Fibroblast of skin of left biceps (primary cell): Measurements from ENCODE around the gene LRRN4CL.
A peak's percentile ranks its signal among the peaks of the same experiment; 100 is the strongest.
"Not testable (repeated sequence)": the region's sequence is repeated elsewhere in the genome, so short reads cannot be mapped to it uniquely, and the experiment has no call there.

Experiments used
- DNase-seq, 2 experiments: peaks; one replicate each; pipeline ENCODE4 v3.0.0-alpha.2; 2013; ENCODE audit warnings: low read depth in 2 of 2

Gene LRRN4CL

DNA sequence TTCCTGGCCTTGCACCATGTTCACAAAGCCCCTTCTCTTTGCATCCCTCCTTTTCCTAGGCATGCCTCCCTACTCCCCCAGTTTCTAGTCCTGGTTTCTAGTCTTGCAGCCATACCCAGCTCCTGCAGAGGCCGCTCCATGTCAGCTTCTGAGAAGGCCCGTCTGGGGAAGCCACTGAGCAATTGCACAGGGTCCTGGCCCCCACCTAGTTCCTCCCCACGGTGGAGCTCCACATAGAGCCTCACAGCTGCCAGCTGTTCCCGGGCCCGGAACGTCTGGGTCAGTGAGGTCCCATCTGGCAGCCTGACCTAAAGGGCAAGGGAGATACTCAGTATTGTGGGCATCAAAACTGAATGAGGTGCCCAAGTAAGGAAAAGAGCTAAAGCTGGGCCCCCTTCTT is 12.6 kb downstream of the LRRN4CL start:
- no peak for DNase-seq

DNA sequence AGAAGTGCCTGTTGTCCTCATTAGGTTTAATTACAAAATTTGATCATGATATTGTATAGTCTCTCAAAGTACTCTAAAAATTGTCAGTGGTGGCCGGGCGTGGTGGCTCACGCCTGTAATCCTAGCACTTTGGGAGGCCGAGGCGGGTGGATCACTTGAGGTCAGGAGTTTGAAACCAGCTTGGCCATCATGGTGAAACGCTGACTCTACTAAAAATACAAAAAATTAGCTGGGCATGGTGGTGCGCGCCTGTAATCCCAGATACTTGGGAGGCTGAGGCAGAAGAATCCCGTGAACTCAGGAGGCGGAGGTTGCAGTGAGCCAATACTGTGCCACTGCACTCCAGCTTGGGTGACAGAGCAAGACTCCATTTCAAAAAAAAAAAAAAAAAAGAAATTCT is 13.9 kb downstream of the LRRN4CL start:
- not testable (repeated sequence) for DNase-seq

- no peak for DNase-seq
Observed at GRCh38 chr11:62673196-62673525, 16.2 kb downstream of the LRRN4CL start.

DNA sequence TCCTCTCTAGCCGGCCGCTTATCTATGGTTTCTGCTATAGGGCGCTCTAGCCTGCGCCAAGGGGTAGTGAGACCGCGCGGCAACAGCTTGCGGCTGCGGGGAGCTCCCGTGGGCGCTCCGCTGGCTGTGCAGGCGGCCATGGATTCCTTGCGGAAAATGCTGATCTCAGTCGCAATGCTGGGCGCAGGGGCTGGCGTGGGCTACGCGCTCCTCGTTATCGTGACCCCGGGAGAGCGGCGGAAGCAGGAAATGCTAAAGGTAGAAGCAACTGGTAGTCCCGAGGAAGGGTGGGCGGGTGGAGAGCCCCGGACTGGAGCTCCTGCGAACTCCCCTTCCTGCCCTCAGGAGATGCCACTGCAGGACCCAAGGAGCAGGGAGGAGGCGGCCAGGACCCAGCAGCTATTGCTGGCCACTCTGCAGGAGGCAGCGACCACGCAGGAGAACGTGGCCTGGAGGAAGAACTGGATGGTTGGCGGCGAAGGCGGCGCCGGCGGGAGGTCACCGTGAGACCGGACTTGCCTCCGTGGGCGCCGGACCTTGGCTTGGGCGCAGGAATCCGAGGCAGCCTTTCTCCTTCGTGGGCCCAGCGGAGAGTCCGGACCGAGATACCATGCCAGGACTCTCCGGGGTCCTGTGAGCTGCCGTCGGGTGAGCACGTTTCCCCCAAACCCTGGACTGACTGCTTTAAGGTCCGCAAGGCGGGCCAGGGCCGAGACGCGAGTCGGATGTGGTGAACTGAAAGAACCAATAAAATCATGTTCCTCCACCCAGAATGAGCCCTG is 17.5 kb downstream of the LRRN4CL start, which contains the start of the genes LBHD1 and UQCC3:
TSS of gene LBHD1 (minus strand) at position 660 of the 782 bp plus-strand sequence. CDS start 2,236 bp downstream, outside the sequence.
TSS of gene UQCC3 (plus strand) at position 66 of the 782 bp plus-strand sequence. CDS start at position 139, 73 bp downstream.
- DNase-seq = peak in 1 of 2 experiments; percentile 76

GRCh38 chr11:62671236-62671607 is 18.1 kb downstream of the LRRN4CL start:
- peak in 1 of 2 experiments; percentile 70 for DNase-seq

GRCh38 chr11:62669420-62670161 is 19.7 kb downstream of the LRRN4CL start:
- DNase-seq = no peak

DNA sequence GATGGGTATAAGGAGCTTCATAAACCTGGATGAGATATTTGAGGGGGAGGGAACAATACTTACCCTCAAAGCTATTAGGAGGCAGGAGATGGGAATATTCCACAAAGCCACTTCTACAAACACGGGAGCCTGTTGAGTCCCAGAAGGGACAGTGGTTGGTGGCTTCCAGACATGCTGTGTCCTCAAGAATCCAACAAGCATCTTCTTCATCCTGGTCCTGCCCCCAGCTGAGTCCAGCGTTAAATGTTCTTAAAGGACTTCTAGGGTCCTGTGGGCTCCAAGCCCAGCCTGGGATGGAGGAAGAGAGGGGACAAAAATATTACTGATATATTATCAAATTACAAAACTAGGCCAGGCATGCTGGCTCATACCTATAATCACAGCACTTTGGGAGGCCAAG is 21.9 kb downstream of the LRRN4CL start:
- no peak for DNase-seq

GRCh38 chr11:62666259-62666926 is 22.9 kb downstream of the LRRN4CL start:
- no peak for DNase-seq

GRCh38 chr11:62665599-62666258 is 23.6 kb downstream of the LRRN4CL start:
- no peak for DNase-seq

GRCh38 chr11:62665075-62665598 is 24.2 kb downstream of the LRRN4CL start, which contains the start of the genes C11orf98 and CSKMT:
Gene C11orf98, minus strand, starts transcription at chr11:62665210. Its CDS starts 41 bp downstream, at chr11:62665169.
Gene CSKMT, plus strand, starts transcription at chr11:62665312. Its CDS starts 568 bp downstream, at chr11:62665880.
- DNase-seq = peak; percentile 83 to 85

DNA sequence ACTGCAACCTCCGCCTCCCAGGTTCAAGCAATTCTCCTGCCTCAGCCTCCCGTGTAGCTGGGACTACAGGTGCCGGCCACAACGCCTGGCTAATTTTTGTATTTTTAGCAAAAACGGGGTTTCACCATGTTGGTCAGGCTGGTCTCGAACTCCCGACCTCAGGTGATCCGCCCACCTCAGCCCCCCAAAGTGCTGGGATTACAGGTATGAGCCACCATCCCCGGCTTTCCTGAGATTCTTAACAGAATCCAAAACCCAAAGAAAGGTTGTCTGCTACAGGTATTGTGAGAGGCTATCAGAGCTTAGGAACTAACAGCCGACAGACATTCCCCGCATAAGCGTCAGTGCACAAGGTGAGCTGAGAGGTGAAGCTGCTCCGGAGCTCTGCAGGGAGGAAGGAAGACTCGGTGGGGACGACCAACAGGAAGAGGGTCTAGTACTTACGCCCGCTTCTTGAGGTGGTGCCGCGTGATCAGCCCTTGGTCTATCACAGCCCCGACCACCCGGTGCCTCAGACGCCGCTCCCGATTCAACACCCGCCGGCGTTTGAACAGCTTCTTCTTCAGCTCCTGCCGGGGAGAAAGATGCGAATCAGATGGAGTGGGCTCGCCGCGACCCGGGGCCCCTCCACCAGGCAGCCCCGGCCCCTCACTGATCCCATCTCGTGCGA is 24.8 kb downstream of the LRRN4CL start:
- no peak for DNase-seq

- DNase-seq = no peak
Observed at GRCh38 chr11:62656796-62657429, 32.4 kb downstream of the LRRN4CL start.

DNA sequence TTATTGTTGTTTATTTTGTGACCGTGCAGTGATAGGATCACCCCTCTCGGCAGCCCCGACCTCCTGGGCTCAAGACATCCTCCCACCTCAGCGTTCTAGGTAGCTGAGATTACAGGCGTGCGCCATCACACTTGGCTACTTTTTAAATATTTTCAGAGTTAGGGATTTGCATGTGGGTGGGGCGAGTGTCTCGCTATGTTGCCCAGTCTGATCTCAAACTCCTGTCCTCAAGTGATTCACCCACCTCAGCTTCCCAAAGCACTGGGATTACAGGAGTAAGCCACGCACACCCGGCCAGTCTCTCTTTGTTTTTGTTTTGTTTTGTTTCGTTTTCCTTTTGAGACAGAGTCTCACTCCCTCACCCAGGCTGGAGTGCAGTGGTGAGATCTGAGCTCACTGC is 35.0 kb downstream of the LRRN4CL start:
- no peak for DNase-seq

DNA sequence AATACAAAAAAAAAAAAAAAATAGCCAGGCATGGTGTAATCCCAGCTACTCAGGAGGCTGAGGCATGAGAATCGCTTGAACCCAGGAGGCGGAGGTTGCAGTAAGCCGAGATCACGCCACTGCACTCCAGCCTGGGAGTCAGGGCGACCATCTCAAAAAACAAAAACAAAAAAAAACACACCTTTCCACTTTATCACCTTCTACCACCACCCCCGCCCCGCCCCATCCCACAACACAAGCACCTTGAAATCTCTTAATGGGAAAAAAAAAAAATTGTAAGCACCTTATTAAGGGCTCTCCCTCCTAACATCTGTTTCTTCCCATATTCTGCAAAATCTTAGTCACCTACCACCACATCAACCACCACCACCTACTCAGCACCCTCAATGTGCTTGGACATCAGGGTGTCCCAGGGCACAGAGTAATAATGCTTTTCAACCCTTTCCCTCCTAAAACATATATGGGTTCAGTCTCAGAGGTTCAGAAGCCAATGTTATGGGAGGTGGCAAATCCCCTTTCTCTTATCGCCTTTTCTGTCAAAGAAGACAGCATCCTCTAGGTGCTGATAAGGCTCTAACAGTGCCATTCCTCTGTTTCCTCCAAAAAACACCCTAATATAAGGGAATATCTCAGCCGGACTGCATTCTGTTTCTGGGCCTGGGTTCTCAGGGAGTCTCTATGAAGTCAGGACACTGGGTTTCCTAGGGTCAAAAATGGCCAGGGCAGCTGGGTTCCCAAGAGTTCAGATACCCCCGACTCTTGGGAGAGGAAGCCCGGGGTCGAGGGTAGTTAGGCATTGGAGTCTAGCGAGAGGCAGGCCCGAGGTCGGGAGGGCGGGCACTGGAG is 36.9 kb downstream of the LRRN4CL start:
- no peak for DNase-seq

- DNase-seq = not testable (repeated sequence)
Observed at GRCh38 chr11:62650283-62650682, 39.0 kb downstream of the LRRN4CL start.

DNA sequence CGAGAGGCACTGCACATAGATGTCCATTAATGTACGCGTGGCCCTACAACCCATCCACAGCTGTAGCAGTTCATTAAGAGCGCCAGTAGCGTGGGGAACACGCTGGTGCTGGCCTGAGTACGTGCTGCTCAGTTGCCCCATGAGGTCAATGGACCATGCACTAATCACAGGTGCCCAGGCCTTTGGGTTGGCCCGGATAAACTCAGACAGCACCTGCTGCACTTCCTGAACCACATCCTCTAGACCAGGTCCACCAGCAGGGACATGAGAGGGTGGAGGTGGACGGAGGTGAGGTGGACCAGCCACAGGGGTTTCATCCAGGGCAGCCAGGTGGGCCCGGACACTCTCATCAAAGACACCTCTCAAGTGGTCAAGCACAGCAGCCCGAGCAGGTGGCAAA is 39.8 kb downstream of the LRRN4CL start:
- no peak for DNase-seq

DNA sequence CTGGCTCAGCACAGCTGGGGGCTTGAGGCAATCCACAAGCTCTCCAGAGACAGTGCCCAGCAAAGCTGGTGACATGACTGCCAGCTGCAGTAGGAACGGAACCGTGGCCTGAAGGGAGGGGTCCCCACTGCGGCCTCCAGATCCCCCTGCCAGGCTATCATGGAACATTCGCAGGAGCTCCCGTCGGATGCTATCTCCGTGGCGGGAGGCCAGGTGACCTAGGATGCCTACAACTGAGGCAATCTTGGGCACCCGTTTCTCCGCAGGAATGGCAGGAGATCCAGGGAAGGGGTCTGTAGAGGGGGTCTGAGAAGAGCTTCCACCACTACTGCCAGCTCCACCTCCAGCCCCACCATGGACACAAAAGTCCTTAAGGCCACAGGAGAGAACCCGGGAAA is 40.4 kb downstream of the LRRN4CL start:
- DNase-seq = no peak

GRCh38 chr11:62648185-62648966 is 41.0 kb downstream of the LRRN4CL start:
- no peak for DNase-seq

DNA sequence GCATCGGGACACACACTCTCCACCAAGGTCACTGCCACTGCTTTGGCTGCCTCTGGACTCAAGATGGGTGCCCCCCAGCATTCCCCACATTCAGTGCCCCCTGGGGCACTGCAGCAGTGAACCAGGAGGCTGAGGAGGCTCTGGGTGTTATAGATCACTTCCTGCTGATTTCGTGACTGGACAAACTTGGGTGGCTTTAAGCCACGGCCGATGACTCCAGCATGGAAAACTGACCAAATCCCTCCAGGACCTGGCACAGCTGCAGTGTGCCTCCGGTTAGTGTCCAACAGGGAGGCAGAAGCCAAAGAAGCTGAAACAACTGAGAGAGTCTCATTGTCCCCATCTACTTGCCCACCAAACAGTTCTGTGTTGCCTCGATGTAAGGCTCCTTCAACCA is 41.7 kb downstream of the LRRN4CL start:
- DNase-seq = no peak
